ENCODE data around the gene MTIF3. TPM values are rescaled to one million over a fixed set of nuclear protein-coding genes. Genes with fewer than 3 reads are reported as not detected.
A peak's percentile ranks its signal among the peaks of the same experiment; 100 is the strongest.

Gene MTIF3
- total RNA-seq, 1 experiment from 2014 or later: 42.0 TPM

DNA sequence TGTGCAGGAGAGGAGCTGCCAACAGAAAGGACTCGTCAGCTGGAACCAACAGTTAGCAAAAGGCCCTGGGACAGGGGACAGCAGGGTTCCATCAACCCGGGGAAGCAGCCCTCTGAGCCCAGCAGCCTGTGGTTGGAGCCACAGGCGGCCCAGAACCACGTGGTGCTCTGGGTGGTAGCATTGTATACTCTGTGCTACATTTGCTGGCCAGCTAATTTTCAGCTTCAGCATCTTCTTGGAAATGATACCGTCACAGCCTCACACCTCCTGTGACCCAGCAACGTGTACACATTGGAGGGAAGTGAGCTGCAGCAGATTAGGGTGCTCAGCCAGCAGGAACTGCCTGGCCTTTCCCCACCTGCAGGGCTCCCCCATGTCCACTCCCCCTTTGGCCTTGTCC lies 13.1 kb upstream of the MTIF3 start:
- Mint-ChIP-seq H3K36me3 (0 out of 2 replicates have a peak, but pooled peaks cover under 1% of the 10 kb centered on the region), H3K4me1 (no peaks in the 10 kb centered on the region), H3K27me3 (ENCODE audit: low read depth) (no peaks in the 10 kb centered on the region), H3K4me3 (no peak overlapping the region), H3K27ac (no peak overlapping the region), H3K9me3 (peaks cover 7% of the 10 kb centered on the region)
- ATAC-seq (no peak), DNase-seq (ENCODE audit: low spot score) (no peak)
- TF ChIP-seq, protein P1, sequence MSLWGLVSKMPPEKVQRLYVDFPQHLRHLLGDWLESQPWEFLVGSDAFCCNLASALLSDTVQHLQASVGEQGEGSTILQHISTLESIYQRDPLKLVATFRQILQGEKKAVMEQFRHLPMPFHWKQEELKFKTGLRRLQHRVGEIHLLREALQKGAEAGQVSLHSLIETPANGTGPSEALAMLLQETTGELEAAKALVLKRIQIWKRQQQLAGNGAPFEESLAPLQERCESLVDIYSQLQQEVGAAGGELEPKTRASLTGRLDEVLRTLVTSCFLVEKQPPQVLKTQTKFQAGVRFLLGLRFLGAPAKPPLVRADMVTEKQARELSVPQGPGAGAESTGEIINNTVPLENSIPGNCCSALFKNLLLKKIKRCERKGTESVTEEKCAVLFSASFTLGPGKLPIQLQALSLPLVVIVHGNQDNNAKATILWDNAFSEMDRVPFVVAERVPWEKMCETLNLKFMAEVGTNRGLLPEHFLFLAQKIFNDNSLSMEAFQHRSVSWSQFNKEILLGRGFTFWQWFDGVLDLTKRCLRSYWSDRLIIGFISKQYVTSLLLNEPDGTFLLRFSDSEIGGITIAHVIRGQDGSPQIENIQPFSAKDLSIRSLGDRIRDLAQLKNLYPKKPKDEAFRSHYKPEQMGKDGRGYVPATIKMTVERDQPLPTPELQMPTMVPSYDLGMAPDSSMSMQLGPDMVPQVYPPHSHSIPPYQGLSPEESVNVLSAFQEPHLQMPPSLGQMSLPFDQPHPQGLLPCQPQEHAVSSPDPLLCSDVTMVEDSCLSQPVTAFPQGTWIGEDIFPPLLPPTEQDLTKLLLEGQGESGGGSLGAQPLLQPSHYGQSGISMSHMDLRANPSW (CRISPR knock-in tag; conservative IDR thresholded peaks at IDR 0.05; ENCODE audit: low read depth): no peak
- TF ChIP-seq TCF7 (CRISPR knock-in tag; IDR thresholded peaks at IDR 0.05; ENCODE audit: low read depth): no peak
- CTCF ChIA-PET: interaction anchor here (0.6 to 2.5 kb wide), 2 partner anchors 102 to 1589 kb away, joined by 4 to 8 read pairs; no protein-coding TSS in a partner anchor
- POLR2A ChIA-PET: no interaction called here

DNA sequence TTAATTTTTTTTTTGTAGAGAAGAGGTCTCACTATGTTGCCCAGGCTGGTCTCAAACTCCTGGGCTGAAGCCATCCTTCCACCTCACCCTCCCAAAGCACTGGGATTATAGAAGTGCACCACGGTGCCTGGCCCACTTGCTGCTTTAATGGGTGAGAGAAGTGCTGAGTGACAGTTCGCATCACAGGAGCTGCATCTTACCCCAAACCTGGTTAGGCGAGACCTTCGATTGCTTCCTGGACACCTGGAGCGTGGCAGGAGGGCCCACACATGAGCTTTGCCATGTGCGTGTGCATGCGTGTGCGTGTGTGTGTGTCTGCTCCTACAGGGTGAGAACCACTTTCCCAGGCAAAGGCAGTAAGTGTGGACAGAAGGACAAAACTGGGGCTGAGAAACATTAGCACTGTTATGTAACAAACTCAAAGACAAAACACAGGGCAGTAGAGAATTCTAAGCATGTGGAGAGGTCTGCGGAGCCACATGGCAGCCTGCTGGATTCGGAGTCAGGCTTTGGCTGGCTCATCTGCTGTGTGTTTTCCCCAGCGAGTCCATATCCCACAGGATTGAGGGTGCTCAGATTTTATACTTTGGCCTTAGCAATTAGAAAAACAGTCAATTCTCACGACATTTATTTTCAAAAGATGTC lies 11.7 kb upstream of the MTIF3 start:
- peaks cover 4% of the 10 kb centered on the region; the same call in 1 of the 2 replicates for H3K9me3 Mint-ChIP-seq
- ChIA-PET POLR2A (no interaction called here), CTCF (interaction anchor here (2.5 kb wide), 1 partner anchor 100 kb away, joined by 8 read pairs; no protein-coding TSS in a partner anchor)
- H3K27ac Mint-ChIP-seq: no peak overlapping the region
- H3K36me3 Mint-ChIP-seq: no peaks in the 10 kb centered on the region
- TF ChIP-seq, protein P2, sequence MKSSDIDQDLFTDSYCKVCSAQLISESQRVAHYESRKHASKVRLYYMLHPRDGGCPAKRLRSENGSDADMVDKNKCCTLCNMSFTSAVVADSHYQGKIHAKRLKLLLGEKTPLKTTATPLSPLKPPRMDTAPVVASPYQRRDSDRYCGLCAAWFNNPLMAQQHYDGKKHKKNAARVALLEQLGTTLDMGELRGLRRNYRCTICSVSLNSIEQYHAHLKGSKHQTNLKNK (CRISPR knock-in tag; IDR thresholded peaks at IDR 0.05): no peak
- TF ChIP-seq NFE2L1 (CRISPR knock-in tag; IDR thresholded peaks at IDR 0.05) (no peak), ZNF232 (CRISPR knock-in tag; IDR thresholded peaks at IDR 0.05) (no peak), TEAD4 (CRISPR knock-in tag; IDR thresholded peaks at IDR 0.05) (no peak), JUN (CRISPR knock-in tag; IDR thresholded peaks at IDR 0.05) (no peak), TEAD1 (CRISPR knock-in tag; IDR thresholded peaks at IDR 0.05) (no peak), ZBTB21 (CRISPR knock-in tag; IDR thresholded peaks at IDR 0.05; ENCODE audit: borderline replicate concordance) (no peak), CREM (CRISPR knock-in tag; IDR thresholded peaks at IDR 0.05) (no peak)
- TF ChIP-seq, protein P1 (CRISPR knock-in tag; conservative IDR thresholded peaks at IDR 0.05; ENCODE audit: low read depth): no peak
- TF ChIP-seq, protein P3, sequence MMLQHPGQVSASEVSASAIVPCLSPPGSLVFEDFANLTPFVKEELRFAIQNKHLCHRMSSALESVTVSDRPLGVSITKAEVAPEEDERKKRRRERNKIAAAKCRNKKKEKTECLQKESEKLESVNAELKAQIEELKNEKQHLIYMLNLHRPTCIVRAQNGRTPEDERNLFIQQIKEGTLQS (CRISPR knock-in tag; conservative IDR thresholded peaks at IDR 0.05): no peak
- TF ChIP-seq, protein P4, sequence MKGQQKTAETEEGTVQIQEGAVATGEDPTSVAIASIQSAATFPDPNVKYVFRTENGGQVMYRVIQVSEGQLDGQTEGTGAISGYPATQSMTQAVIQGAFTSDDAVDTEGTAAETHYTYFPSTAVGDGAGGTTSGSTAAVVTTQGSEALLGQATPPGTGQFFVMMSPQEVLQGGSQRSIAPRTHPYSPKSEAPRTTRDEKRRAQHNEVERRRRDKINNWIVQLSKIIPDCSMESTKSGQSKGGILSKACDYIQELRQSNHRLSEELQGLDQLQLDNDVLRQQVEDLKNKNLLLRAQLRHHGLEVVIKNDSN (CRISPR knock-in tag; IDR thresholded peaks at IDR 0.05): no peak
- no peak for DNase-seq (ENCODE audit: low spot score)
- no peaks in the 10 kb centered on the region for H3K4me1 Mint-ChIP-seq
- ATAC-seq: no peak
- no peaks in the 10 kb centered on the region for H3K27me3 Mint-ChIP-seq (ENCODE audit: low read depth)
- H3K4me3 Mint-ChIP-seq: no peak overlapping the region

DNA sequence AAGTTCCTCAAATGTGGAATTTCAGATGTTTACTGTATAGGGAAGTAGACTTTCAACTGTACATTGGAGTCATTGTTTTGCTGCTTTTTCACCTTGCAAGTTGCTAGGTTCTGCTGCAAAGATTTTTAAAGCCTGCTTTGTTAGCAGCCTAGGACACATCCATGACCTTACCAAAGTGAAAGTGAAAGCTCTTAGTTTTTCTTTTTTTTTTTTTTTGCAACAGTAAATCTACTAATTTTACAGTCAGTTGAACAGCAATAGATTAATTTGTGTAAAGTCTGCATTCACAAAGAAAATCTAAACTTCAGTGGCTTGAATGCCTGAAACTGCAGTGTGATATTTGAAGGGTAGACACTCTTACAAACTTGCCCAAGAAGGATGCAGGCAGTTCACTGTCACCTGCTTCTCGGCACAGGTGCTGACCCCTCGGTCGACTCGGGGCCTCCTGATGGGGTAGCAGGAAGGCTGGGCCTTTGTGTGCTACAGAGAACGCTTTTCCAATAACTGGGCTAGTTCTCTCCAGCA lies 5.0 kb upstream of the MTIF3 start:
- peaks cover 27% of the 10 kb centered on the region for H3K4me1 Mint-ChIP-seq
- H3K4me3 Mint-ChIP-seq: no peak overlapping the region
- ATAC-seq (peak; percentile 79), DNase-seq (ENCODE audit: low spot score) (peak; percentile 30)
- peaks cover 4% of the 10 kb centered on the region; the same call in 1 of the 2 replicates for H3K9me3 Mint-ChIP-seq
- peak overlapping the region; percentile 89; the same call in 1 of the 2 replicates for H3K27ac Mint-ChIP-seq
- POLR2A ChIA-PET: no interaction called here
- no peaks in the 10 kb centered on the region for H3K36me3 Mint-ChIP-seq
- CTCF ChIA-PET: interaction anchor here (0.6 to 0.9 kb wide), 4 partner anchors 78 to 524 kb away, joined by 3 to 4 read pairs (median 3); no protein-coding TSS in a partner anchor
- peaks cover 2% of the 10 kb centered on the region; the same call in 1 of the 2 replicates for H3K27me3 Mint-ChIP-seq (ENCODE audit: low read depth)
- TF ChIP-seq, protein P5, sequence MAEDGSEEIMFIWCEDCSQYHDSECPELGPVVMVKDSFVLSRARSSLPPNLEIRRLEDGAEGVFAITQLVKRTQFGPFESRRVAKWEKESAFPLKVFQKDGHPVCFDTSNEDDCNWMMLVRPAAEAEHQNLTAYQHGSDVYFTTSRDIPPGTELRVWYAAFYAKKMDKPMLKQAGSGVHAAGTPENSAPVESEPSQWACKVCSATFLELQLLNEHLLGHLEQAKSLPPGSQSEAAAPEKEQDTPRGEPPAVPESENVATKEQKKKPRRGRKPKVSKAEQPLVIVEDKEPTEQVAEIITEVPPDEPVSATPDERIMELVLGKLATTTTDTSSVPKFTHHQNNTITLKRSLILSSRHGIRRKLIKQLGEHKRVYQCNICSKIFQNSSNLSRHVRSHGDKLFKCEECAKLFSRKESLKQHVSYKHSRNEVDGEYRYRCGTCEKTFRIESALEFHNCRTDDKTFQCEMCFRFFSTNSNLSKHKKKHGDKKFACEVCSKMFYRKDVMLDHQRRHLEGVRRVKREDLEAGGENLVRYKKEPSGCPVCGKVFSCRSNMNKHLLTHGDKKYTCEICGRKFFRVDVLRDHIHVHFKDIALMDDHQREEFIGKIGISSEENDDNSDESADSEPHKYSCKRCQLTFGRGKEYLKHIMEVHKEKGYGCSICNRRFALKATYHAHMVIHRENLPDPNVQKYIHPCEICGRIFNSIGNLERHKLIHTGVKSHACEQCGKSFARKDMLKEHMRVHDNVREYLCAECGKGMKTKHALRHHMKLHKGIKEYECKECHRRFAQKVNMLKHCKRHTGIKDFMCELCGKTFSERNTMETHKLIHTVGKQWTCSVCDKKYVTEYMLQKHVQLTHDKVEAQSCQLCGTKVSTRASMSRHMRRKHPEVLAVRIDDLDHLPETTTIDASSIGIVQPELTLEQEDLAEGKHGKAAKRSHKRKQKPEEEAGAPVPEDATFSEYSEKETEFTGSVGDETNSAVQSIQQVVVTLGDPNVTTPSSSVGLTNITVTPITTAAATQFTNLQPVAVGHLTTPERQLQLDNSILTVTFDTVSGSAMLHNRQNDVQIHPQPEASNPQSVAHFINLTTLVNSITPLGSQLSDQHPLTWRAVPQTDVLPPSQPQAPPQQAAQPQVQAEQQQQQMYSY (CRISPR knock-in tag; IDR thresholded peaks at IDR 0.05): no peak
- TF ChIP-seq TEAD1 (CRISPR knock-in tag; IDR thresholded peaks at IDR 0.05) (no peak), RORB (CRISPR knock-in tag; IDR thresholded peaks at IDR 0.05) (no peak)
- TF ChIP-seq, protein P6, sequence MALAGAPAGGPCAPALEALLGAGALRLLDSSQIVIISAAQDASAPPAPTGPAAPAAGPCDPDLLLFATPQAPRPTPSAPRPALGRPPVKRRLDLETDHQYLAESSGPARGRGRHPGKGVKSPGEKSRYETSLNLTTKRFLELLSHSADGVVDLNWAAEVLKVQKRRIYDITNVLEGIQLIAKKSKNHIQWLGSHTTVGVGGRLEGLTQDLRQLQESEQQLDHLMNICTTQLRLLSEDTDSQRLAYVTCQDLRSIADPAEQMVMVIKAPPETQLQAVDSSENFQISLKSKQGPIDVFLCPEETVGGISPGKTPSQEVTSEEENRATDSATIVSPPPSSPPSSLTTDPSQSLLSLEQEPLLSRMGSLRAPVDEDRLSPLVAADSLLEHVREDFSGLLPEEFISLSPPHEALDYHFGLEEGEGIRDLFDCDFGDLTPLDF (CRISPR knock-in tag; IDR thresholded peaks at IDR 0.05): no peak
- TF ChIP-seq, protein P7, sequence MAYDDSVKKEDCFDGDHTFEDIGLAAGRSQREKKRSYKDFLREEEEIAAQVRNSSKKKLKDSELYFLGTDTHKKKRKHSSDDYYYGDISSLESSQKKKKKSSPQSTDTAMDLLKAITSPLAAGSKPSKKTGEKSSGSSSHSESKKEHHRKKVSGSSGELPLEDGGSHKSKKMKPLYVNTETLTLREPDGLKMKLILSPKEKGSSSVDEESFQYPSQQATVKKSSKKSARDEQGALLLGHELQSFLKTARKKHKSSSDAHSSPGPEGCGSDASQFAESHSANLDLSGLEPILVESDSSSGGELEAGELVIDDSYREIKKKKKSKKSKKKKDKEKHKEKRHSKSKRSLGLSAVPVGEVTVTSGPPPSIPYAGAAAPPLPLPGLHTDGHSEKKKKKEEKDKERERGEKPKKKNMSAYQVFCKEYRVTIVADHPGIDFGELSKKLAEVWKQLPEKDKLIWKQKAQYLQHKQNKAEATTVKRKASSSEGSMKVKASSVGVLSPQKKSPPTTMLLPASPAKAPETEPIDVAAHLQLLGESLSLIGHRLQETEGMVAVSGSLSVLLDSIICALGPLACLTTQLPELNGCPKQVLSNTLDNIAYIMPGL (CRISPR knock-in tag; IDR thresholded peaks at IDR 0.05): no peak
